HG02884 (cell line): ENCODE results near the gene ST6GALNAC5.
A peak's percentile ranks its signal among the peaks of the same experiment; 100 is the strongest.
"Not testable (repeated sequence)": the region's sequence is repeated elsewhere in the genome, so short reads cannot be mapped to it uniquely, and the experiment has no call there.

Source experiments
- ATAC-seq: cut with Tn5 transposase; IDR thresholded peaks from one replicate; pipeline ENCODE4 v1.9.1; 2021; ENCODE audit warnings: mild to moderate bottlenecking, moderate library complexity; ENCODE audit not compliant: unreplicated experiment

ST6GALNAC5 gene

DNA sequence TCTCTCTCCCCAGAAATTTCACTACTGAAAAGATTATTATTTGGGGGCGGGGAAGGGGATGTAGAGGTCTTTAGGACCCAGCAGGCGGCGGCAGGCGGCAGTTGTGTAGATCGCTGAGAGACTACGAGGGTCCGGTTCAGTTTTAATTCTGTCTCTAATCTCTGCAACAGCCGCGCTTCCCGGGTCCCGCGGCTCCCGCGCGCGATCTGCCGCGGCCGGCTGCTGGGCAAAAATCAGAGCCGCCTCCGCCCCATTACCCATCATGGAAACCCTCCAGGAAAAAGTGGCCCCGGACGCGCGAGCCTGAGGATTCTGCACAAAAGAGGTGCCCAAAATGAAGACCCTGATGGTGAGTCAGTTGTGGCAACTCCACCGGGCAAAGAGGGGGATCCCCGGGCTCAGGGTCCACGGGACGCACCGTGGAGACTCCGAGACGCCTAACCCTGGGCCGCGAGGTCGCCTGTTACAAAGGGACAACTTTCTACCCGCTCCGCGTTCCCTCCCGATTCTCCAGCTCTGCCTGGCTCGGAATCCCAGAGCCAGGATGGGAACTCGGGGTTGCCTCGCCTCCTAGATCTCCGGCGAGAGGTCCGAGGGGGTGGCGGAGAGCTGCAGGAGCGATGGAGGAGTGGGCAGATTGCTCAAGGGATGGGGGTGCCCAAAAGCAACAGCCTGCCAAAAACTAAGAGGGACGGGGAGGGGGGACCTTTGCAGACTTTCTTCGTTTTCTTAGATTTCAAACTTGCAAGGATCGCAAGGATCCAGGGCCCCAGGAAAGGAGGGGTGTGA lies at the start of gene ST6GALNAC5:
TSS of gene ST6GALNAC5 (plus strand) at position 139 of the 789 bp plus-strand sequence.
- ATAC-seq: no peak

DNA sequence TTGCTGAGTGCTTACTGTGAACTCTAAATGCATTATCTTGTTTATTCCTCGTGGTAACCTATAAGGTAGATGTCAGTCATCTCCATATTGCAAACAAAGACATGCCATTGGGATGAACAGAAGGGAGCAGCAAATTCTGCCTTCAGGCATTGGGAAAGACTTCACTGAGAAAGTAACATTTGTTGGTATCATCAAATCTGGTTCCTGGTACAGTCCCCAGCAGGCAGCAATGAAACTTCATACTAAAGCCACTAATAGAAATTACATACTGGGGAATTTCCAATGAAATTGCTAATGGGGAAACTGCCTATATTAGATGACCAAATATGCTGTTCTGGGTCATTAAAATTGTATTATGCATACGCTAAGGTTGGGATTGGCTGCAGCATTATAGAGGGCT lies 47.3 kb upstream of the ST6GALNAC5 start:
- ATAC-seq: no peak

DNA sequence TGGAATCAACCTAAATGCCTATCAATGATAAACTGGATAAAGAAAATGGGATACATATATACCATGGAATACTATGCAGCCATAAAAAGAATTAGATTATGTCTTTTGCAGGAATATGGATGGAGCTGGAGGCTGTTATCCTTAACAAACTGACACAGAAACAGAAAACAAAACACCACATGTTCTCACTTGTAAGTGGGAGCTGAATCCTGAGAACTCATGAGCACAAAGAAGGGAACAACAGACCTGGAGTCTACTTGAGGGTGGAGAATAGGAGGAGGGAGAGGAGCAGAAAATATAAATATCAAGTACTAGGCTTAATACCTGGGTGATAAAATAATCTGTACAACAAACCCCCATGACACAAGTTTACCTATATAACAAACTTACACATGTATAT lies 44.3 kb upstream of the ST6GALNAC5 start:
- not testable (repeated sequence) for ATAC-seq

DNA sequence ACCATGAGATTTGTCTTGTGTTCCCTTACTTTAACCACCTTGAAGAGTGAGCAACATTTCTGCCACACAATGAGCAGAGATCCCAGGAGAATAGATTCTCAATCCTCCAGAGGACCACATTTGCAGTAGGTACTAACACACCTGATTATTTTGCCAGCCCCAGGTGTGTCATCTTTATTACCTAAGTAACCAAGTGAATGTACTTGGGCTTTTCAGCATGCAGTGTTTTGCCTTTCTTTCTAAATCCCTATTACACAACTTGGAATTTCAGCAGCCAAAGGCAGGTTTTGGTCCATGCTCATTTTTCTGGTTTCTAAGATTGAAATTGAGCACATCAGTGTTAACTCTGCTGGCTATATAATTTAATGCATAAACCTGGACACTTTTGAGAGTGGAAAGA lies 43.2 kb upstream of the ST6GALNAC5 start:
- no peak for ATAC-seq

DNA sequence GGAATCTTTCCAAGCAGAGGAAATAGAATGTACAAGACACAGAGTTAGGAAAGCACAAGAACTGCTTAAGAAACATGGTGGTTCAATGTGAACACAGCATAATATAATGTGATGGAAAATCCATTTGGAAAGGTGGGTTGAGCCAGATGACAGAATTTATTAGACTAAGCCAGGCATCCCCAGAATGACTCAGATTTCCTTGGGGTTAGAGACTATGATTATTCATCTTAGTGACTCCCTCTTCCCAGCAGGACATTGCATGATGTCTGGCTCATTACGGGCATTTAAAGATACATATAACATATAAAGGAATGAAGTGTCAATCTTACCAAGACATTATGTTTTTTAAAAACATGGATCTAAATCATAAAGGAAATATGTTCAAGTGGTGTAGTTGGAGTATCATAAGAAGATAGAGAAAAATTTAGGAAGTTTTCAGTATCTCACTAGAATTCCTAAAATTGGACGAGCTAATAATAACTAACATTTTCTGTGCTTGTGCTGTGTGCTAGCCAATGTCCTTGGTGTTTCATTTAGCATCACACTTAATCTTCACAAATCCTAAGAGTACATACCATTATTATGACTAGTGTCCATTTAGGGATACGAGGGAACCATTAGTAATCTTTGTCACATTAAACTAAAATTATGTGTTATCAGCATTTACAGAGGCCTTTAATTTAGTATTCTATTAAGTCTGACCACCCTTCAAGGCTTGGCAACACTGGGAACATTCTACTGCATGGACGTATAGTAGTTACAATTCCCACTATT lies 41.0 kb upstream of the ST6GALNAC5 start:
- no peak for ATAC-seq

DNA sequence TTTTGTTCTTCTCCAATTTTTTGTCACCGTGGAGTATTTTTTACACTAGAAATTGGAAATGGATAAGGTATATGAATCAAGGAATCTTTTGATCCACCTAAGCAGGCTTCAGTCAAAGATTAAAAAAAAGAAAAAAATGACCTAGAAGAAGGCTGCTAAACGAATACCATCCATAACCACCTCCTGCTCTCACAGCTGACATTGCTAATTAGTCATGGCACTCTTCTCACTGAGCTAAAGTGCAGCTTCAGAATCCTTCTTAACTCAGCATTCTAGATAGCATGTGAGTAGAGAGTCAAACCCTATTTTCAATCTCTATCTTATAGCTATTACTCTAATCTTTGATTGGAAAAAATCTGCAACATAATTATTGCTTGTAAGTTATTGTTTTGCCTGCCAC lies 40.2 kb upstream of the ST6GALNAC5 start:
- no peak for ATAC-seq

DNA sequence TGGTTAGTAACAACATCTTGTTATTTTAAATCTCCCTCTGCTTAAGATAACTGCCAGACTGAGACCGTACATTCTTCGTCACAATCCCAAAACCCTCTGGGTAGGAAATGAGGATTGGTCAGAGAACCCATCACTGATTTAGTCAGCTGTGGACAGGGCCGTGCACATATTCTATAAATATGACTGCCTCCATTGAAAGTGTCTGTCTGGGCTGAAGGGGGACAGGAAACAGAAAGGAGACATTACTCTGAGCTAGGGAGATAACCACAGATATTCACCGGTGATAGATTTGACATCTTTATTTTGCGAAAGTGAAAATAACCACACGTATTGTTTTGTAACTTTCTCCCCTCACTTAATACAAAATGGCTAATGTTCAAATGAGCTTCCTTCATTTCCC lies 36.9 kb upstream of the ST6GALNAC5 start:
- ATAC-seq: peak; percentile 74

DNA sequence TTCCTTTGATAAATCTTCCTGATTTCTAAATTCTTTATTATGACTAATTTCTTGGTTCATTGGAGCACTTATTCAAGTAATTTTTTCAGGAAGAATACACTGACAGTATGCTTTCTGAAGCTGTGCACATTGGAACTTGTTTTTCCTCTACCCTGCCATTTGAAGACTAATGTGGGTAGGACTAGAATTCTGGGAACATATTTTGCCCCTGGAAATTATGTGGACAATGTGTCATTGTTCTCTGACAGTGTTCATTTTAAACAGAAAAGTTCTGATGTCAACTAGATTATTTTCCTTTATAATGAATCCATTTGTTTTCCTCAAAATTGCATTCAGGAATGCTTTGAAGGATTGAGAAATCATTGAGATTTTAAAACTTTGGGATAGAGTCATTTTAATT lies 34.8 kb upstream of the ST6GALNAC5 start:
- ATAC-seq: no peak

DNA sequence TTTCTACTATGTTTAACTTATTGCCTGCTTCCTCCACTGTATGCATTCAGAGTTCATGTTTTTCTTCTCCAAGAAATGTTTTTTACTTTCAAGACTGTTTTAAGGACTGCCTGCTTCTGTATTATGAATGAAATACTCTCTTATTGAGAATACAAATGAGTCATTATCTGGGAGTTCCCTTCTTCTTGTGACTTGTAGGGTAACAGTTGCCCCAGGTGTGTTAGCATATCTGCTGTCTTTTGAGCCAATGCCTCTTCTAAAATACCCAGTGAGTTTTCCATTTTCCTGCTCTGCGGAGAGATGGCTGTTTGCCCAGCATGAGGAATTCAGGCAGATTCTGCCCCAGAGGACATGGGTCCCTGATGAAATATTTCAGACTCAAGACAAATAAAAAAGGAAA lies 34.1 kb upstream of the ST6GALNAC5 start:
- ATAC-seq: no peak

DNA sequence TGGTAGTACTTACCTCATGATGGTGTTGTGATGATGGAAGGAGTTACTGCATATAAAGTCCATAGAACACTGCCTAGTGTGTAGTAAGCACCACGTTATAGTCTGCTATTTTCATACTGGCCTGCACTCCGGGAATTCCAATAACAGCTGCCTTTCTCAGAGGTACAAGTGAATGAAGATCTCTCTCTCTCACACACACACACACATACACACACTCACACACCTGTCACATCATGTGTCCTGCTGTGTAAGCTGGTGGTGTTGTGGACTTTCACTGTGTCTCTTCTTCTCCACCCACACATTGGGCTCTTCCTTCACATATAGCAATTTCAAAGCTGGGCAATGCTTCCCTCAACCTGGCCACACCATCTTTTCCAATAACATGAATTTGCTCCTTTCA lies 33.4 kb upstream of the ST6GALNAC5 start:
- no peak for ATAC-seq

DNA sequence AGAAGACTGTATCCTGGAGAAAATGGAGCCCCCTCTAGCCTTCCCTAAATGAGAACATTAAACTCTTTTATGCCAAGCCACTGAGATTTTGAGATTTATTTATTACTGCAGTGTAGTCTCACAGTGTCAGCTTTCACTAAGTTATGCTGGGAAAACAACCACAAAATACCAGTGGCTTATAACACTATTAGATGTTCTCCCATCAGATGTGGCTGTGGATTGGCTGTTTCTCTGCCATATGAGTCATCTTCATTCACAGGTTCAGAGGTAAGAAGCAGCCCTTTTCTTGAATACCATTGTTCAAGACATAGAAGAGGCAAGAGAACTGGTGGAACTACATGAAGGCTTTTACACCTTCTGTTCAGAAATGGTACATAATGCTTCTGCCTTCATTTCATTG lies 32.1 kb upstream of the ST6GALNAC5 start:
- no peak for ATAC-seq

DNA sequence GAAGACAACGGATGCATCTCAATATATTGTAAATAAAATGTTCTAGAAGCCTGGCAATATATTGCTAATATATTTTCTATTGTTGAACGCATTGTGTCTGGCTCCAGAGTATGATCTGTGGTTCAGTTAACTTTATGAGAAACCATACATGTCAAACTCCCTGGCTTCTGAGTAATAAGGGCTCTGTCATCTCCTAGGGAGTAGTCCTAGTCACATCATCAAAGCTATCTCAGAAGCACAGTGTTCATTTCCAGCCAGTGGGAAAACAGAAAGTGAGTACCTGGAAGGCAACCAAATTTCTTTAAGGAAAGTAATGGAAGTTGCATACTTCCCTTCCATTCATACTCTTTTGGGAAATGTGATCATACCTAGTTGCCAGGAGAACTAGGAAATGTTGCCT lies 27.0 kb upstream of the ST6GALNAC5 start:
- ATAC-seq: no peak

DNA sequence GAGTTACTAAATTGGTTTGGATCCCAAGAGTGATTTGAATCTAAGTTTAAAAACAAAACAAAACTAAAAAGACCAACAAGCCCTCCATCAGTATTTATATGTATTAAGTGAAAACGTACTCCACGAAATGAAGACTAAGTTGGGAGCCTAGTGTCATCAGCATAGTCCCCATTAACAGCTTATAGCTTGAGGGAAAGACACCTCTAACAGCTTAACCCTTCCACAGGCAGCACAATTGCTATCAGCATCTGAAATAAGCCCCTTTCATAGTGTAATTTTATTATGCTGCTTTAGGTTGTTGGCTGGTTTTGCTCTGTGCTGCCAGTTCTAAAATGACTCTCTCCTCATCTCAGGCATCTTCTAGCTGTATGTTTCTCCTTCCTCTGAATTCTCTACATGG lies 25.8 kb upstream of the ST6GALNAC5 start:
- no peak for ATAC-seq

DNA sequence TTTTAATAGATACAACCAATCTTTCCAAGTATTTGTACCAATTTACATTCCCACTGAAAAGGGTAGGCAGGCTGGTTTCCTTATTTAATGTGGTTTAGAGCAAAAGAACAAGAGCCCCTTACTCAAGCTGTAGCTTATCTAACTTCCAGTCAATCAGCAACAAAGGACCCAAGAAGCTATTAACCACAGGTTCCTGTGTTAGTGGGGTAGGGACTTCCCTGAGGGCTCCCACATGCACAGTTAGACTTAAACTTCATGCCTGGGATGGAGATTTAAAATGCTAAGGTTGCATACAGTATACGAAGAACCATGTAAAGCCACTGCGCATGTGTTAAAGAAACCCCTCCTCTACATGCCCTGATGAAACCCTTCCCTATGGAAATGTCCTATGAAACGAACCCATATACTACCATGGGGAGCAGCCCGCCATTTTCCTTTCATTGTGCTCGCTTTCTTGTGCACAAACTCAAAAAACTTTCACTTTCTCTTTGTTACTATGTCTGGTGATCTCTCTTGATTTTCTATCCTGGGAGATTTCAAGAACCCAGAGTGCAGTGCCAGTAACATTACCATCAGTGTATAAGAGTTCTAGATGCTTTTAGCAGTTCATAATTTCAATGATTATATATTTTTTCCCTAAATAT lies 23.3 kb upstream of the ST6GALNAC5 start:
- ATAC-seq: no peak

DNA sequence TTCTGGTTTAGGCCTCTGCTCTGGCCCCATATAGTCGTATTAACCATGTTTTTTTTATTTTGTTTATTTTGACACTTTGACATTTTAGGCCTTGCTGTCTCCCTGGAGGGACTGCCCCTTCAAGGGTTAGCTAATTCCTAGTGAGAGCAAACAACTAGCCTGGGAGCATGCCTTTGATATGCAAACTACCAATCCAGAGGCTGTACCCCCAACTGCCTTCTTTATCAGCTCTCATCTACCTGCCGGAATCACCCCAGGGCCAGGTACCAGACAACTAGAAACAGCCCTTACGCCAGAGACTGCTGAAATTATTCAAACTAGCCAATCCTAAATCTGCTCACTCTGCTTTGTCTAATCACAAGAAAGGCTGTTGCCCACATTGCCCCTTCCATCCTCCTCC lies 13.0 kb upstream of the ST6GALNAC5 start:
- ATAC-seq: no peak

DNA sequence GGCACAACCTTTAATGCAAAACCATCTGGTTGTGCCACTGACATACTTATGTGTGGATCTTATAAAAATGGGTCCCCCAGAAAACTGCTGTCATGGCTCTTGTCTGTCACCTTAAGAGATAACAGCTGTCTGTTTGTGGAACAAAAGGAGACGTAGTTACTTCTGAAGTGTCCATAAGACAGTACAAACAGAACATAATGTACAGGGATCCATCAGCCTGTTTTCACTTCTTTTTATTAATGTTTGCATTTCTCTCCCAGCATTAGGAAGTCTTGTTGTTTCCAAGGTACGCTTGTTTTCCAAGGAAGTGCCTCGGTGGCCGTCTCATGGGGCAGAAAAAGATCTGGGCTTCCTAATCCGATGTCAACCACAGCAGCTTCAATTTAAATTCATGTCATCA lies 11.2 kb upstream of the ST6GALNAC5 start:
- no peak for ATAC-seq

DNA sequence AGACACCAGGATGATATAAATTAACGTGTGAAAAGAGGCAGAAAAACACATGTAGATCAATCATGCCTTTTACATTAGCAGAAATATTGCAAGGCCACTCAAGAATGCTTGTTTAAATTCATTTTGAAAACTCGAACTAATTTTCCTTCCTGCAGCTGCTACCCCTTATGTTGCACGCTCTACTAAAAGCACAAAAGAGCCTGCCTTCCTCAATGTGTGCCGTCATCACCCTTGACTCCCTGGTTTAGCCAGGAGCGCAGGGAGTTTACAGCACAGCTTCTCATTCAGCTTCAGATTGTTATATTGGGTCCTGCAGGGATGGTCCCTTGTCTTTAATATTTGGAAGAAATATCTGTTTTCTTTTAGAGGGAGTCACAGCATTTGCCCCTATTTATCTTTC lies 10.1 kb upstream of the ST6GALNAC5 start:
- no peak for ATAC-seq

DNA sequence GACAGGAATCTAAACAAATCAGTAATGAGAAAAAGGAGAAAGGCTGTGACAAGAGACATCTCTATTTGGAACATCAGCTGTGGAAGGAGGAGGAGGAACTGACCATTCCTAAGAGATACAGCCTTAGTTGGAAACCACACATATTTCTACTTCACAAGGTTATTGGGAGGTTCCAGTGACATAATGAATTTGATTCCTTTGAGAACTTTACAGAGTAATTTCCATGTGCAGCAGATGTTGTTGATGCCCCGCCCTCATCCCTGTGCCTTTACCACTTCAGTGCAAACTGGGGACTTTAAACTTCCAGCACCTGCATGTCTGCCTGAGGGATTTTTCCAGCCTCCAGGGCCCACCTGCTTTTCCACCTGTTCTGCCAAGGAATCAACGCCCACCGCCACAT lies 9.3 kb upstream of the ST6GALNAC5 start:
- no peak for ATAC-seq

DNA sequence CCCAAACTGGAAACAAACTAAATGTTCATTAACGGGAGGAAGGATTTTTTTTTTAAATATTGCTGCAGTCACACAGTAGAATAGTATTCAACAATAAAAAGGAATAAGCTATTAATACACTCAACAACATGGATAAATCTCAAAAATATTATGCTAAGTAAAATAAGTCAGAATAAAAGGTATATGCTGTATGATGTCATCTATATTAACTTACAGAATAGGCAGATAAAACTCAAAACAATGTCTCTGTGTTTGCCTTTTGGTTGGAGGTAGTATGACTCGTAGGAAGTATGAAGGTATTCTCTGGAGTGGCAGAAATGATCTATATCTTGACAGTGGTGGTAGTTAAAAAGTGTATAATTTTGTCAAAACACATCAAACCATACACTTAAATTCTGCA lies 6.1 kb upstream of the ST6GALNAC5 start:
- ATAC-seq: no peak

DNA sequence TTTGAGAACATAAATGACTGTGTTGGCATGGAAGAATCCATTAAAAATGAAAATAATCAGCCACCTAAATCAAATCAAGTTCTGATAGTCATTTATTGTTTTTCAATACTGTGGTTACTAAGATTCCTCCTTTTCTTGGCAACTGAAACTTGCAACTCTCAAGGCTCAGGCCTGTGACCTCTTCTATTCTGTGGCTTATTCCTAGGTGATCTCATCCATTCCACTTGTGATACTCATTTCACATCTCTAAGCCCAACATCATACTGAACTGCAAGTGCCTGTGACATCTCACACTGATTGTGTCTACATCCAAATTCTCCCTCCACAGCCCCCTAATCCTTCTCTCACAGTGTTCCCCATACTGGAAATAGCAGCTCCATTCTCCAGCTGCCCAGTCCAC lies 4.8 kb upstream of the ST6GALNAC5 start:
- no peak for ATAC-seq

DNA sequence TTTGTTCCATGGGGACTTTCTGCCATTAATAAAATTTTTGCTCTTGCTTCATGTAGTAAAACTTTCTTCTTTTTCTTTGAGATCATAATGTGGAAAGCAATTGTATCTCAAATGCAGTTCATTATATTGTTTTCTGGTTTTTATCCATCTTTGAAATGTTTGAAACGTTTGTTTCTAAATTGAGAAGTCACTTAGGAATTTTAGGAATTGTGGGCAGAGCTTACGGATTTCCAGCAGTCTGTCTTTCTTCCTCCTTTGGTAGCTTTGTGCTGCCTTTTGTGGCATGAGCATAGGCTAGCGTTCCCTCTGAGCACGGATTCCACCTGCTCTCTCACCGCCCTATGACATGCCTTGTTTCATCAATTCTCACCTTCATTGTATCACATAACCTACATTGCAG lies 2.9 kb upstream of the ST6GALNAC5 start:
- ATAC-seq: no peak

DNA sequence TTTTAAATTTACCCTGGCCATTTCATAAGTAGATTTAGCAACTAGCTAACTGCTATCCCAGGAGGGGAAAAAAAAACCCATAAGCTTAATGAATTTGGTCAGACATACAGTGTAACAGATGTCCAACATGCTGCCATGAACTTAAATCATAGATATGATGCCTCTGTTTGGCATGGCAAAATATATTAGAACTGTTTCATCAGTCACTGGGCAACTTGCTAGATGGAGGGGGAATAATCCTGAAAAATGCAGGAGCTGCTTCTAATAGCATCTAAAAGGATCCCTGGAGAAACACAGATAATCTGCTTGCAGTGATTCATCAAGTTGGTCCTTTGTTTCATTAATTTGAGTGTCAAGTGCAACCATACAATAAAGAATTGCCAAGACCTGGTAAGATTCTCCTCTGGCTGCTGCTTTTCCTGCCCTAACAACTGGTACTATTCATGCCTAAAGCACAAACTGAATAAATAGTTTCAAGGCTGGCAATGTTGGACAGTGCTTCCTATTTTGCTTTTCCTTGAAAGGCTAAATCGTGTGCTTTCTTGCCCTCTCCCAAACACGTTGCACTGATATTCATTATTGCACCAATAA lies 1.5 kb upstream of the ST6GALNAC5 start:
- ATAC-seq: no peak
